ENCODE data around the gene CPLX1.

The CPLX1 gene

GRCh38 chr4:786861-787300 is 39.0 kb downstream of the CPLX1 start:
- in situ Hi-C loops (cut with HindIII; ENCODE audit: low sequenced_read_pairs) = no loop called here

GRCh38 chr4:786074-786741 is 39.7 kb downstream of the CPLX1 start:
- TF ChIP-seq CTCF (IDR thresholded peaks at IDR 0.05; ENCODE audit: low read depth, low read length, missing control alignments) = no peak
- H3K4me3 ChIP-seq (ENCODE audit: low read depth, low read length) = no peak overlapping the region
- in situ Hi-C loops (cut with HindIII; ENCODE audit: low sequenced_read_pairs) = no loop called here

More at GRCh38 chr4:786861-787300, 39.0 kb downstream of the CPLX1 start:
- no peak overlapping the region for H3K4me3 ChIP-seq (ENCODE audit: low read depth, low read length)
- peak; percentile 12 for TF ChIP-seq CTCF (IDR thresholded peaks at IDR 0.05; ENCODE audit: low read depth, low read length, missing control alignments)
- no peak for DNase-seq (ENCODE audit: low read depth)

GRCh38 chr4:785332-786073 is 40.4 kb downstream of the CPLX1 start:
- no peak for TF ChIP-seq CTCF (IDR thresholded peaks at IDR 0.05; ENCODE audit: low read depth, low read length, missing control alignments)
- no peak overlapping the region for H3K4me3 ChIP-seq (ENCODE audit: low read depth, low read length)
- in situ Hi-C loops (cut with HindIII; ENCODE audit: low sequenced_read_pairs) = no loop called here
- DNase-seq (ENCODE audit: low read depth) = no peak

More at GRCh38 chr4:786074-786741, 39.7 kb downstream of the CPLX1 start:
- DNase-seq (ENCODE audit: low read depth) = no peak

- in situ Hi-C loops (cut with HindIII; ENCODE audit: low sequenced_read_pairs) = no loop called here
- TF ChIP-seq CTCF (IDR thresholded peaks at IDR 0.05; ENCODE audit: low read depth, low read length, missing control alignments) = no peak
- DNase-seq (ENCODE audit: low read depth) = no peak
- H3K4me3 ChIP-seq (ENCODE audit: low read depth, low read length) = no peak overlapping the region
These were observed 41.3 kb downstream of the CPLX1 start for GRCh38 chr4:784401-785331.

GRCh38 chr4:781493-782216 is 44.3 kb downstream of the CPLX1 start:
- in situ Hi-C loops (cut with HindIII; ENCODE audit: low sequenced_read_pairs) = no loop called here
- DNase-seq (ENCODE audit: low read depth) = peak; percentile 98
- H3K4me3 ChIP-seq (ENCODE audit: low read depth, low read length) = peak overlapping the region; percentile 99
- no peak for TF ChIP-seq CTCF (IDR thresholded peaks at IDR 0.05; ENCODE audit: low read depth, low read length, missing control alignments)
